ENCODE measurements around the gene NR1H4.

- TF ChIP-seq, protein P1, sequence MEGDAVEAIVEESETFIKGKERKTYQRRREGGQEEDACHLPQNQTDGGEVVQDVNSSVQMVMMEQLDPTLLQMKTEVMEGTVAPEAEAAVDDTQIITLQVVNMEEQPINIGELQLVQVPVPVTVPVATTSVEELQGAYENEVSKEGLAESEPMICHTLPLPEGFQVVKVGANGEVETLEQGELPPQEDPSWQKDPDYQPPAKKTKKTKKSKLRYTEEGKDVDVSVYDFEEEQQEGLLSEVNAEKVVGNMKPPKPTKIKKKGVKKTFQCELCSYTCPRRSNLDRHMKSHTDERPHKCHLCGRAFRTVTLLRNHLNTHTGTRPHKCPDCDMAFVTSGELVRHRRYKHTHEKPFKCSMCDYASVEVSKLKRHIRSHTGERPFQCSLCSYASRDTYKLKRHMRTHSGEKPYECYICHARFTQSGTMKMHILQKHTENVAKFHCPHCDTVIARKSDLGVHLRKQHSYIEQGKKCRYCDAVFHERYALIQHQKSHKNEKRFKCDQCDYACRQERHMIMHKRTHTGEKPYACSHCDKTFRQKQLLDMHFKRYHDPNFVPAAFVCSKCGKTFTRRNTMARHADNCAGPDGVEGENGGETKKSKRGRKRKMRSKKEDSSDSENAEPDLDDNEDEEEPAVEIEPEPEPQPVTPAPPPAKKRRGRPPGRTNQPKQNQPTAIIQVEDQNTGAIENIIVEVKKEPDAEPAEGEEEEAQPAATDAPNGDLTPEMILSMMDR (IDR thresholded peaks at IDR 0.05) = no peak
- TF ChIP-seq ZFX (IDR thresholded peaks at IDR 0.05; ENCODE audit: borderline replicate concordance) = no peak
Observed at GRCh38 chr12:100528471-100529127, 54.9 kb downstream of the NR1H4 start.
